GM10248 (cell line): ENCODE results near the gene ABCG5.

ENCODE experiments used
- CTCF ChIA-PET: fragments of 300-600 bp; sonication (Branson Sonifier 250); formaldehyde crosslinking; extraction: SDS; loops from one replicate; lab custom pipeline; 2021; ENCODE audit warnings: antibody characterized with exemption; lab: Yijun Ruan, JAX
- POLR2A ChIA-PET: fragments of 350-650 bp; sonication (Branson Sonifier 250); formaldehyde crosslinking; extraction: SDS; loops from one replicate; lab custom pipeline; 2020; ENCODE audit warnings: antibody characterized with exemption; lab: Yijun Ruan, JAX
- DNase-seq: peaks from one replicate; pipeline ENCODE4 v3.0.0; 2012; ENCODE audit errors: extremely low spot score
- CTCF ChIP-seq: IDR thresholded peaks from 2 replicates; pipeline ENCODE4 v1.5.1; 2012; ENCODE audit warnings: mild to moderate bottlenecking, low read depth; ENCODE audit errors: extremely low read depth, missing control alignments, control extremely low read depth

Gene ABCG5

GRCh38 chr2:43838560-43839267 lies at the start of gene ABCG5, which contains the start of gene ABCG8:
Gene ABCG5, minus strand, starts transcription at chr2:43838839. Its CDS starts 160 bp downstream, at chr2:43838679.
Gene ABCG8, plus strand, starts transcription at chr2:43838971. Its CDS starts 83 bp downstream, at chr2:43839054.
- ChIA-PET CTCF (no interaction called here), POLR2A (no interaction called here)
- no peak for TF ChIP-seq CTCF
- DNase-seq, result peak; percentile 13

- ChIA-PET CTCF (interaction anchor here (1.3 to 1.6 kb wide), 2 partner anchors 9 to 10 kb away, joined by 4 to 7 read pairs; no protein-coding TSS in a partner anchor), POLR2A (no interaction called here)
- no peak for DNase-seq
- TF ChIP-seq CTCF, result no peak
Measured at GRCh38 chr2:43887176-43887575, 48.5 kb upstream of the ABCG5 start.

- CTCF ChIA-PET, result no interaction called here
- TF ChIP-seq CTCF, result no peak
- POLR2A ChIA-PET, result no interaction called here
- DNase-seq, result peak; percentile 0
Measured at GRCh38 chr2:43885132-43885632, 46.5 kb upstream of the ABCG5 start.

- no peak for TF ChIP-seq CTCF
Measured at GRCh38 chr2:43884689-43885088, 46.0 kb upstream of the ABCG5 start.

GRCh38 chr2:43882312-43882711 lies 43.7 kb upstream of the ABCG5 start:
- CTCF ChIA-PET, result interaction anchor here (1.2 to 2.2 kb wide), 2 partner anchors 11 to 597 kb away, joined by 3 to 12 read pairs; no protein-coding TSS in a partner anchor
- no peak for TF ChIP-seq CTCF
- DNase-seq, result peak; percentile 1
- POLR2A ChIA-PET, result no interaction called here

More at GRCh38 chr2:43884689-43885088, 46.0 kb upstream of the ABCG5 start:
- ChIA-PET CTCF (no interaction called here), POLR2A (no interaction called here)
- no peak for DNase-seq

GRCh38 chr2:43880952-43881351 lies 42.3 kb upstream of the ABCG5 start:
- ChIA-PET CTCF (no interaction called here), POLR2A (no interaction called here)
- no peak for TF ChIP-seq CTCF
- peak; percentile 2 for DNase-seq
